Stromal cell of bone marrow (primary cell): Measurements from ENCODE around the gene TRAPPC6A.
A peak's percentile ranks its signal among the peaks of the same experiment; 100 is the strongest.
"Not testable (repeated sequence)": the region's sequence is repeated elsewhere in the genome, so short reads cannot be mapped to it uniquely, and the experiment has no call there.

ENCODE experiments used
- DNase-seq: peaks from one replicate; pipeline ENCODE4 v3.0.0-alpha.2; 2012; ENCODE audit warnings: low read depth

The TRAPPC6A gene

GRCh38 chr19:45130236-45130635, 47.8 kb downstream of the TRAPPC6A start:
- no peak for DNase-seq

- DNase-seq, result no peak
These were observed 49.2 kb downstream of the TRAPPC6A start for GRCh38 chr19:45128806-45129205.

- no peak for DNase-seq
These were observed 49.9 kb downstream of the TRAPPC6A start for GRCh38 chr19:45128146-45128545.

- no peak for DNase-seq
These were observed 51.4 kb downstream of the TRAPPC6A start for GRCh38 chr19:45126654-45127053.

- peak; percentile 15 for DNase-seq
These were observed 52.0 kb downstream of the TRAPPC6A start for GRCh38 chr19:45125975-45126493.

- no peak for DNase-seq
These were observed 52.7 kb downstream of the TRAPPC6A start for GRCh38 chr19:45125360-45125759.

- DNase-seq, result no peak
These were observed 54.0 kb downstream of the TRAPPC6A start for GRCh38 chr19:45124021-45124420.

- no peak for DNase-seq
These were observed 54.6 kb downstream of the TRAPPC6A start for GRCh38 chr19:45123440-45123850.

- no peak for DNase-seq
These were observed 55.2 kb downstream of the TRAPPC6A start for GRCh38 chr19:45122832-45123231.

GRCh38 chr19:45121827-45122345, 56.2 kb downstream of the TRAPPC6A start:
- no peak for DNase-seq

- no peak for DNase-seq
These were observed 58.5 kb downstream of the TRAPPC6A start for GRCh38 chr19:45119582-45119981.

GRCh38 chr19:45118591-45119355, 59.3 kb downstream of the TRAPPC6A start:
- not testable (repeated sequence) for DNase-seq

GRCh38 chr19:45118106-45118505, 59.9 kb downstream of the TRAPPC6A start:
- DNase-seq, result no peak

- DNase-seq, result no peak
These were observed 60.4 kb downstream of the TRAPPC6A start for GRCh38 chr19:45117671-45118070.

- no peak for DNase-seq
These were observed 60.9 kb downstream of the TRAPPC6A start for GRCh38 chr19:45117167-45117594.

GRCh38 chr19:45115809-45116615, 62.0 kb downstream of the TRAPPC6A start:
- no peak for DNase-seq

- DNase-seq, result no peak
These were observed 63.9 kb downstream of the TRAPPC6A start for GRCh38 chr19:45114116-45114515.

- DNase-seq, result no peak
These were observed 64.4 kb downstream of the TRAPPC6A start for GRCh38 chr19:45113628-45114027.
